Activated effector memory CD4-positive, alpha-beta T cell treated with anti-CD3 and anti-CD28 coated beads, Interleukin-2, amount 50 U/mL, for 16 hours (primary cell): ENCODE results near the gene BTBD1.
"Not testable (repeated sequence)": the region's sequence is repeated elsewhere in the genome, so short reads cannot be mapped to it uniquely, and the experiment has no call there.

ENCODE experiments used
- DNase-seq: peaks from one replicate; pipeline ENCODE4 v3.0.0-alpha.2; 2020

BTBD1 gene

GRCh38 chr15:83092309-83092976, 25.4 kb upstream of the BTBD1 start:
- no peak for DNase-seq

- DNase-seq: not testable (repeated sequence)
Measured at GRCh38 chr15:83091965-83092308, 24.9 kb upstream of the BTBD1 start.

GRCh38 chr15:83090465-83090864, 23.4 kb upstream of the BTBD1 start:
- no peak for DNase-seq

- DNase-seq: no peak
Measured at GRCh38 chr15:83088876-83089275, 21.8 kb upstream of the BTBD1 start.

GRCh38 chr15:83087576-83087975, 20.5 kb upstream of the BTBD1 start:
- no peak for DNase-seq

- not testable (repeated sequence) for DNase-seq
Measured at GRCh38 chr15:83085864-83086552, 19.0 kb upstream of the BTBD1 start.

- DNase-seq: not testable (repeated sequence)
Measured at GRCh38 chr15:83085461-83085860, 18.4 kb upstream of the BTBD1 start.

GRCh38 chr15:83082730-83083386, 15.8 kb upstream of the BTBD1 start:
- DNase-seq: no peak

GRCh38 chr15:83081256-83082014, 14.4 kb upstream of the BTBD1 start:
- DNase-seq: no peak

GRCh38 chr15:83078712-83079111, 11.7 kb upstream of the BTBD1 start:
- no peak for DNase-seq

GRCh38 chr15:83077491-83078230, 10.6 kb upstream of the BTBD1 start:
- no peak for DNase-seq

- peak; percentile 68 for DNase-seq
Measured at GRCh38 chr15:83069211-83069642, 2.2 kb upstream of the BTBD1 start.

GRCh38 chr15:83068054-83068453, 1.0 kb upstream of the BTBD1 start:
- DNase-seq: no peak

GRCh38 chr15:83067638-83067962, 548 bp upstream of the BTBD1 start:
- DNase-seq: no peak

- no peak for DNase-seq
Measured at GRCh38 chr15:83066034-83066733, 868 bp downstream of the BTBD1 start.

- no peak for DNase-seq
Measured at GRCh38 chr15:83065431-83065830, 1.6 kb downstream of the BTBD1 start.

- no peak for DNase-seq
Measured at GRCh38 chr15:83064859-83065258, 2.2 kb downstream of the BTBD1 start.

GRCh38 chr15:83063551-83063950, 3.5 kb downstream of the BTBD1 start:
- no peak for DNase-seq

GRCh38 chr15:83062768-83063180, 4.3 kb downstream of the BTBD1 start:
- DNase-seq: no peak

- no peak for DNase-seq
Measured at GRCh38 chr15:83061680-83062079, 5.4 kb downstream of the BTBD1 start.

GRCh38 chr15:83057696-83058376, 9.2 kb downstream of the BTBD1 start:
- DNase-seq: no peak

GRCh38 chr15:83057002-83057401, 10.1 kb downstream of the BTBD1 start:
- DNase-seq: no peak
